Calu3 (cell line): Measurements from ENCODE around the gene PVALB. TPM values are rescaled to one million over a fixed set of nuclear protein-coding genes. Genes with fewer than 3 reads are reported as not detected.

Experiments
- BruUV-seq: library from RNA; stranded (reverse); fragments of 400-500 nt; replicated peaks from 2 replicates; lab custom pipeline; 2021; lab: Mats Ljungman, UMichigan
- CTCF ChIA-PET: fragments of 300-600 bp; sonication (Branson Sonifier 250); formaldehyde crosslinking; loops from one replicate; lab custom pipeline; 2022; ENCODE audit warnings: antibody characterized with exemption; lab: Charles Lee
- DNase-seq: peaks from one replicate; pipeline ENCODE4 v3.0.0; 2022
- H3K27ac Mint-ChIP-seq: one replicate; pipeline ENCODE4 v1.8.0; 2022; ENCODE audit warnings: mixed read lengths; ENCODE audit not compliant: unreplicated experiment
- H3K27me3 Mint-ChIP-seq: one replicate; pipeline ENCODE4 v1.8.0; 2022; ENCODE audit warnings: mixed read lengths; ENCODE audit not compliant: unreplicated experiment
- H3K36me3 Mint-ChIP-seq: one replicate; pipeline ENCODE4 v1.8.0; 2022; ENCODE audit warnings: mild to moderate bottlenecking, moderate library complexity, mixed read lengths; ENCODE audit not compliant: insufficient read depth, unreplicated experiment
- H3K4me1 Mint-ChIP-seq: one replicate; pipeline ENCODE4 v1.8.0; 2022; ENCODE audit warnings: mild to moderate bottlenecking, low read depth, mixed read lengths; ENCODE audit not compliant: unreplicated experiment
- H3K4me3 Mint-ChIP-seq: one replicate; pipeline ENCODE4 v1.8.0; 2022; ENCODE audit warnings: mild to moderate bottlenecking, low read depth, moderate library complexity, mixed read lengths; ENCODE audit not compliant: unreplicated experiment
- H3K9me3 Mint-ChIP-seq: one replicate; pipeline ENCODE4 v1.8.0; 2022; ENCODE audit warnings: low read depth, mixed read lengths; ENCODE audit not compliant: unreplicated experiment
- CTCF ChIP-seq: fragments of 200-600 bp; IDR thresholded peaks from one replicate; pipeline ENCODE4 v1.8.0; 2022; ENCODE audit warnings: antibody characterized with exemption; ENCODE audit not compliant: unreplicated experiment
- intact Hi-C: fragments of 100-400 bp; cut with micrococcal nuclease; formaldehyde crosslinking; loops from one replicate; pipeline ENCODE4 v1.10.0; 2022; ENCODE audit not compliant: unreplicated experiment
- total RNA-seq: library from RNA; stranded (reverse); gene quantifications from 2 replicates; pipeline ENCODE4 v1.2.3, GENCODE V29; 2022

PVALB gene
- total RNA-seq, 1 experiment from 2014 or later, result not detected

GRCh38 chr22:36833073-36833472 is 16.2 kb upstream of the PVALB start:
- no peaks in the 10 kb centered on the region for H3K4me1 Mint-ChIP-seq
- H3K4me3 Mint-ChIP-seq, result no peak overlapping the region
- H3K36me3 Mint-ChIP-seq, result no peaks in the 10 kb centered on the region
- no peak overlapping the region for H3K27ac Mint-ChIP-seq
- no TSS peak for BruUV-seq
- no peak for TF ChIP-seq CTCF
- intact Hi-C loops, result no loop called here
- CTCF ChIA-PET, result interaction anchor here (1.6 kb wide), 1 partner anchor 23 kb away, joined by 4 read pairs; no protein-coding TSS in a partner anchor
- H3K9me3 Mint-ChIP-seq, result peaks cover 3% of the 10 kb centered on the region
- H3K27me3 Mint-ChIP-seq, result peaks cover 82% of the 10 kb centered on the region
- DNase-seq, result no peak

GRCh38 chr22:36831717-36832116 is 14.9 kb upstream of the PVALB start:
- intact Hi-C loops, result no loop called here
- Mint-ChIP-seq H3K27me3 (peaks cover 83% of the 10 kb centered on the region), H3K27ac (no peak overlapping the region), H3K36me3 (no peaks in the 10 kb centered on the region), H3K9me3 (no peaks in the 10 kb centered on the region), H3K4me3 (no peak overlapping the region), H3K4me1 (no peaks in the 10 kb centered on the region)
- CTCF ChIA-PET, result interaction anchor here (0.6 to 1.6 kb wide), 2 partner anchors 24 to 129 kb away, joined by 3 to 4 read pairs; no protein-coding TSS in a partner anchor
- no TSS peak for BruUV-seq
- DNase-seq, result no peak
- no peak for TF ChIP-seq CTCF

- H3K4me3 Mint-ChIP-seq, result no peak overlapping the region
- no peaks in the 10 kb centered on the region for H3K36me3 Mint-ChIP-seq
- CTCF ChIA-PET, result no interaction called here
- H3K9me3 Mint-ChIP-seq, result no peaks in the 10 kb centered on the region
- no peak for DNase-seq
- no peak overlapping the region for H3K27ac Mint-ChIP-seq
- peaks cover 88% of the 10 kb centered on the region for H3K27me3 Mint-ChIP-seq
- TF ChIP-seq CTCF, result no peak
- intact Hi-C loops, result no loop called here
- no TSS peak for BruUV-seq
- H3K4me1 Mint-ChIP-seq, result no peaks in the 10 kb centered on the region
Measured at GRCh38 chr22:36831206-36831605, 14.4 kb upstream of the PVALB start.

GRCh38 chr22:36830601-36831000 is 13.8 kb upstream of the PVALB start:
- CTCF ChIA-PET, result no interaction called here
- H3K27me3 Mint-ChIP-seq, result peaks cover 94% of the 10 kb centered on the region

More at GRCh38 chr22:36830601-36831000, 13.8 kb upstream of the PVALB start:
- H3K27ac Mint-ChIP-seq, result no peak overlapping the region
- TF ChIP-seq CTCF, result no peak
- BruUV-seq, result no TSS peak
- H3K36me3 Mint-ChIP-seq, result no peaks in the 10 kb centered on the region
- intact Hi-C loops, result no loop called here
- DNase-seq, result no peak
- H3K9me3 Mint-ChIP-seq, result no peaks in the 10 kb centered on the region
- H3K4me3 Mint-ChIP-seq, result no peak overlapping the region
- H3K4me1 Mint-ChIP-seq, result no peaks in the 10 kb centered on the region
